ENCODE data around the gene C19orf47.

Gene C19orf47

GRCh38 chr19:40313229-40313983 lies 34.8 kb downstream of the C19orf47 start:
- DNase-seq, result peak in 1 of 3 donors; percentile 12

GRCh38 chr19:40312533-40312932 lies 35.7 kb downstream of the C19orf47 start:
- DNase-seq, result peak in 1 of 3 donors; percentile 10

- DNase-seq, result peak in 1 of 3 donors; percentile 2
These were observed 38.5 kb downstream of the C19orf47 start for GRCh38 chr19:40309666-40310065.

- peak; percentile 90 to 94 (median 90) for DNase-seq
These were observed 42.8 kb downstream of the C19orf47 start for GRCh38 chr19:40305403-40305802.

- DNase-seq, result no peak
These were observed 43.9 kb downstream of the C19orf47 start for GRCh38 chr19:40304306-40304705.

GRCh38 chr19:40303765-40304164 lies 44.4 kb downstream of the C19orf47 start:
- DNase-seq, result no peak

GRCh38 chr19:40302224-40303011 lies 45.8 kb downstream of the C19orf47 start:
- no peak for DNase-seq

GRCh38 chr19:40300668-40301067 lies 47.5 kb downstream of the C19orf47 start:
- no peak for DNase-seq

- no peak for DNase-seq
These were observed 50.2 kb downstream of the C19orf47 start for GRCh38 chr19:40298026-40298425.

- no peak for DNase-seq
These were observed 53.6 kb downstream of the C19orf47 start for GRCh38 chr19:40294560-40294959.

GRCh38 chr19:40286971-40287421 lies 61.2 kb downstream of the C19orf47 start:
- no peak for DNase-seq

GRCh38 chr19:40286235-40286970 lies 61.8 kb downstream of the C19orf47 start:
- no peak for DNase-seq

GRCh38 chr19:40285353-40286234 lies 62.6 kb downstream of the C19orf47 start:
- peak; percentile 98 to 100 (median 100) for DNase-seq

GRCh38 chr19:40284501-40285352 lies 63.5 kb downstream of the C19orf47 start, which contains the start of gene AKT2:
AKT2 (minus strand) TSS chr19:40285345; CDS start chr19:40265267, 20,078 bp downstream.
- peak; percentile 52 to 88 (median 76) for DNase-seq

GRCh38 chr19:40284251-40284500 lies 64.0 kb downstream of the C19orf47 start:
- DNase-seq, result no peak

- DNase-seq, result peak in 1 of 3 donors; percentile 22
These were observed 64.6 kb downstream of the C19orf47 start for GRCh38 chr19:40283414-40284250.

GRCh38 chr19:40282920-40283319 lies 65.3 kb downstream of the C19orf47 start:
- DNase-seq, result no peak

- DNase-seq, result no peak
These were observed 66.0 kb downstream of the C19orf47 start for GRCh38 chr19:40282209-40282580.

- DNase-seq, result no peak
These were observed 66.6 kb downstream of the C19orf47 start for GRCh38 chr19:40281381-40282208.

Measured in suppressor macrophage treated with lipopolysaccharide for 1 hour (primary cell).